Esophagus squamous epithelium (tissue), 5 donors: ENCODE measurements around the gene MAD1L1. TPM values are rescaled to one million over a fixed set of nuclear protein-coding genes. Genes with fewer than 3 reads are reported as not detected.

Experiments
- DNase-seq: peaks from one replicate; lab custom pipeline; 2025; lab: John Stamatoyannopoulos, UW
- H3K27ac ChIP-seq, 4 donors: fragments of 200-600 bp; sonication (generic); one replicate each; pipeline ENCODE4 v1.5.1; 2016 to 2019; ENCODE audit warnings: mild to moderate bottlenecking in 1 of 4
- H3K27me3 ChIP-seq, 4 donors: fragments of 200-600 bp; sonication (generic); 1 replicate in 3 of 4; 2 replicates in 1 of 4; pipeline versions ENCODE4 v1.5.1 to v1.6.0; 2017 to 2021; ENCODE audit warnings: antibody characterized with exemption in 1 of 4
- H3K36me3 ChIP-seq, 3 donors: fragments of 200-600 bp; sonication (generic); one replicate each; pipeline ENCODE4 v1.5.1; 2016 to 2019
- H3K4me1 ChIP-seq, 3 donors: fragments of 200-600 bp; sonication (generic); one replicate each; pipeline ENCODE4 v1.5.1; 2017 to 2019
- H3K4me3 ChIP-seq, 4 donors: fragments of 200-600 bp; sonication (generic); 1 replicate in 3 of 4; 2 replicates in 1 of 4; pipeline ENCODE4 v1.5.1; 2016 to 2019; ENCODE audit warnings: mild to moderate bottlenecking in 2 of 4, moderate library complexity in 1 of 4
- H3K9me3 ChIP-seq, 3 donors: fragments of 200-600 bp; sonication (generic); one replicate each; pipeline ENCODE4 v1.5.1; 2016 to 2019
- CTCF ChIP-seq, 6 experiments: fragments of 450-650 bp in 4 of 6; fragments of 200-600 bp in 2 of 6; sonication (generic) in 2 of 6; IDR thresholded peaks; one replicate each; pipeline ENCODE4 v1.5.1; 2016 to 2019; ENCODE audit warnings: antibody characterized with exemption in 6 of 6, mild to moderate bottlenecking in 4 of 6, moderate library complexity in 4 of 6
- POLR2A ChIP-seq, 4 donors: fragments of 450-650 bp; IDR thresholded peaks; one replicate each; pipeline ENCODE4 v1.6.1; 2017; ENCODE audit warnings: antibody characterized with exemption in 4 of 4, mild to moderate bottlenecking in 4 of 4, moderate library complexity in 3 of 4
- WGBS, 2 donors: methylation state at CpG; one replicate each; pipeline ENCODE4 v1.1.5; 2018; 5-methylcytosine and 5-hydroxymethylcytosine counted together
- intact Hi-C: fragments of 100-400 bp; cut with DNase I; formaldehyde crosslinking; loops from one replicate; pipeline ENCODE4 v1.15.0; 2022
- total RNA-seq, 4 donors: library from RNA; depleted of rRNA; stranded (reverse); fragments of >200 nt; gene quantifications; one replicate each; pipeline ENCODE4 v1.1.0, GENCODE V29; 2016
- donor health status: DM: yes; HTN: yes; CAD: no.

The MAD1L1 gene
- total RNA-seq, 4 donors from 2014 or later: 16.6 to 40.4 (median 30.2) TPM

GRCh38 chr7:1940402-1940786 lies 292.4 kb downstream of the MAD1L1 start:
- H3K27ac ChIP-seq: peak overlapping the region in 3 of 4 donors; percentile 36 to 78 (median 75)
- H3K36me3 ChIP-seq: peaks cover 0 to 10% (median 0%) of the 10 kb centered on the region in 3 donors
- peak overlapping the region in 3 of 4 donors; percentile 17 to 54 (median 36) for H3K4me3 ChIP-seq
- intact Hi-C loops: no loop called here
- peak; percentile 33 for DNase-seq
- no peaks in the 10 kb centered on the region for H3K27me3 ChIP-seq
- peaks cover 0 to 22% (median 7%) of the 10 kb centered on the region in 3 donors for H3K4me1 ChIP-seq
- 52 to 70% methylated on average over 12 of the region's 21 CpGs for WGBS, 2 donors
- H3K9me3 ChIP-seq: no peaks in the 10 kb centered on the region
- TF ChIP-seq CTCF (IDR thresholded peaks at IDR 0.05) (no peak), POLR2A (IDR thresholded peaks at IDR 0.05) (peak in 1 of 4 donors; percentile 46)

- intact Hi-C loops: no loop called here
- peak overlapping the region; percentile 7 to 54 (median 26) for H3K4me3 ChIP-seq
- WGBS, 2 donors: 60 to 80% methylated on average over 1 to 2 of the region's 28 CpGs
- H3K9me3 ChIP-seq: no peaks in the 10 kb centered on the region
- H3K27ac ChIP-seq: peak overlapping the region in 3 of 4 donors; percentile 11 to 78 (median 75)
- peaks cover 0 to 10% (median 0%) of the 10 kb centered on the region in 3 donors for H3K36me3 ChIP-seq
- H3K4me1 ChIP-seq: peaks cover 0 to 22% (median 7%) of the 10 kb centered on the region in 3 donors
- no peak for DNase-seq
- no peaks in the 10 kb centered on the region for H3K27me3 ChIP-seq
- TF ChIP-seq POLR2A (IDR thresholded peaks at IDR 0.05) (no peak), CTCF (IDR thresholded peaks at IDR 0.05) (no peak)
These were observed 293.0 kb downstream of the MAD1L1 start for GRCh38 chr7:1939434-1940401.

- no peak overlapping the region for H3K27ac ChIP-seq
- H3K27me3 ChIP-seq: no peaks in the 10 kb centered on the region
- peaks cover 0 to 22% (median 7%) of the 10 kb centered on the region in 3 donors for H3K4me1 ChIP-seq
- 81% methylated on average over 9 of the region's 39 CpGs; no CpG with 5 or more reads in 1 of the 2 donors for WGBS, 2 donors
- DNase-seq: no peak
- no peaks in the 10 kb centered on the region for H3K9me3 ChIP-seq
- TF ChIP-seq CTCF (IDR thresholded peaks at IDR 0.05): no peak
- no peak for TF ChIP-seq POLR2A (IDR thresholded peaks at IDR 0.05)
- intact Hi-C loops: no loop called here
- peak overlapping the region in 2 of 4 donors; percentile 36 to 54 for H3K4me3 ChIP-seq
- peaks cover 0 to 10% (median 0%) of the 10 kb centered on the region in 3 donors for H3K36me3 ChIP-seq
These were observed 293.8 kb downstream of the MAD1L1 start for GRCh38 chr7:1938788-1939433.

GRCh38 chr7:1937252-1937605 lies 295.5 kb downstream of the MAD1L1 start:
- H3K4me1 ChIP-seq: peaks cover 0 to 22% (median 7%) of the 10 kb centered on the region in 3 donors
- WGBS, 2 donors: 80% methylated on average over 1 of the region's 11 CpGs; no CpG with 5 or more reads in 1 of the 2 donors
- no peaks in the 10 kb centered on the region for H3K27me3 ChIP-seq
- DNase-seq: no peak
- H3K27ac ChIP-seq: no peak overlapping the region
- no peak overlapping the region for H3K4me3 ChIP-seq
- no peaks in the 10 kb centered on the region for H3K9me3 ChIP-seq
- H3K36me3 ChIP-seq: peaks cover 0 to 15% (median 0%) of the 10 kb centered on the region in 3 donors
- TF ChIP-seq POLR2A (IDR thresholded peaks at IDR 0.05): no peak
- TF ChIP-seq CTCF (IDR thresholded peaks at IDR 0.05): no peak
- intact Hi-C loops: no loop called here
